NAMALWA (cell line): Measurements from ENCODE around the gene C10orf95.

Experiments
- DNase-seq: peaks from one replicate; pipeline ENCODE4 v3.0.0-alpha.2; 2015; ENCODE audit warnings: low spot score

Gene C10orf95

GRCh38 chr10:102401735-102402511 is 49.4 kb downstream of the C10orf95 start:
- no peak for DNase-seq

DNA sequence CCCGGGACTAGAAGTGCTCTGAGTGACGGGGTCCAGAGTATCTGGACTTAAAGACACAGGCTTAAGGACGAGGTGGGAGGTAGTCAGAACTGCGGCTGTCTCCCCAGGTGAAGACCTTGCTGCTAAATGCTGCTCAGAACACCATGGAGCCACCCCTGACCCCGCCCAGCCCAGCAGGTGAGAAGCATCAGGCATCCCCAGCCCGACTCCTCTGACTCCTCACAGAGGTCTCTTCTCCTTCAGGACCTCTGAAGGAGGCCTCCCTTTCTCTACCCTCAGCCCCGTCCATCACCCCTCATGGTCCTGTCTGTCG is 50.0 kb downstream of the C10orf95 start:
- no peak for DNase-seq

DNA sequence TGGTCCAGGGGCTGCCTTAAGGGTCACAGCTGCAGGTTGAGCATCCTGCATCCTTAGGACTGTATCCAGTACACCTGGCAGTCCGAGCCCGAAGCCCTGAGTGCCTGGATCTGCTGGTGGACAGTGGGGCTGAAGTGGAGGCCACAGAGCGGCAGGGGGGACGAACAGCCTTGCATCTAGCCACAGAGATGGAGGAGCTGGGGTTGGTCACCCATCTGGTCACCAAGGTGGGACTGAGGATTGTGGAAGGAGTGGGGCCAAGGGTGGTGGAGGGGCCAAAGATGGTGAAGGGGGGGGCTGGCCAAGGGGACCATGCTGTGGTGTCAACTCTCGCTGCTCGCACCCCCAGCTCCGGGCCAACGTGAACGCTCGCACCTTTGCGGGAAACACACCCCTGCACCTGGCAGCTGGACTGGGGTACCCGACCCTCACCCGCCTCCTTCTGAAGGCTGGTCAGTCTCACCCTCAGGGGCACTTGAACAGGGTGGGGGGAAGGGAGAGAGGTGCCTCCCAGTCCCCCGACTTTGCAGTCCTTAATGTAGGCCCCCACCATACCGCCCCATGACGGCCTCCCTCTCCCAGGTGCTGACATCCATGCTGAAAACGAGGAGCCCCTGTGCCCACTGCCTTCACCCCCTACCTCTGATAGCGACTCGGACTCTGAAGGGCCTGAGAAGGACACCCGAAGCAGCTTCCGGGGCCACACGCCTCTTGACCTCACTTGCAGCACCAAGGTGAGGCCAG is 50.6 kb downstream of the C10orf95 start:
- no peak for DNase-seq

DNA sequence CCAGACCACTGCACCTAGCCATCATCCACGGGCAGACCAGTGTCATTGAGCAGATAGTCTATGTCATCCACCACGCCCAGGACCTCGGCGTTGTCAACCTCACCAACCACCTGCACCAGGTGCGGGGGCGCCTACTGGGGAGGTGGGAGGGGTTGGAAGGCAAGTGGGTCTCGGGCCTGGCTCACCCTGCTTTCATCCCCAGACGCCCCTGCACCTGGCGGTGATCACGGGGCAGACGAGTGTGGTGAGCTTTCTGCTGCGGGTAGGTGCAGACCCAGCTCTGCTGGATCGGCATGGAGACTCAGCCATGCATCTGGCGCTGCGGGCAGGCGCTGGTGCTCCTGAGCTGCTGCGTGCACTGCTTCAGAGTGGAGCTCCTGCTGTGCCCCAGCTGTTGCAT is 51.3 kb downstream of the C10orf95 start:
- no peak for DNase-seq
